GM18951 (cell line): ENCODE measurements around the gene CFAP47.
"Not testable (repeated sequence)": the region's sequence is repeated elsewhere in the genome, so short reads cannot be mapped to it uniquely, and the experiment has no call there.

ENCODE experiments used
- POLR2A ChIP-seq: IDR thresholded peaks from 4 replicates; pipeline ENCODE4 v1.6.1; 2011; ENCODE audit warnings: mild to moderate bottlenecking; ENCODE audit not compliant: insufficient read length, insufficient read depth; ENCODE audit errors: extremely low read depth
- in situ Hi-C: fragments of 300-500 bp; cut with MboI; formaldehyde crosslinking; loops from one replicate; pipeline ENCODE4 v1.12.0; 2022; ENCODE audit warnings: low sequenced_read_pairs, mixed read lengths, inconsistent platforms; ENCODE audit not compliant: unreplicated experiment

Gene CFAP47

DNA sequence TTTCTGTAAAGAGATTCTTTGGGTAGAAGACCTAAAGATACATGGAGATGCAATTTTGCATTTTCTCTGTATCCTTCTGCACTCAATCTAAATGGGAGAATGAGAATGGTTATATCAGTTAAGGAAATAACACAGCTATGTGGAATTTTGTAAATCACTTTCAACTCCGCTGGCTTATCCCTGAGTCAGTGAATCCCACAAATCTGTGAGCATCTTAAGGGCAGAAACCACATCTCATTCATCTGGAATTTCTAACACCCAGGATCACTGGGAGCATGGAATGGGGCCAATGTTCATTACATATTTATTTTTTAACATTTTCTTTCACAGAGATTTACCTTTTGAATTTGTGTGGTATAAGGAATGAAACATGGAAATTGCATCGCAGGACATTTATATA lies 167.8 kb downstream of the CFAP47 start:
- in situ Hi-C loops = no loop called here
- no peak for TF ChIP-seq POLR2A

DNA sequence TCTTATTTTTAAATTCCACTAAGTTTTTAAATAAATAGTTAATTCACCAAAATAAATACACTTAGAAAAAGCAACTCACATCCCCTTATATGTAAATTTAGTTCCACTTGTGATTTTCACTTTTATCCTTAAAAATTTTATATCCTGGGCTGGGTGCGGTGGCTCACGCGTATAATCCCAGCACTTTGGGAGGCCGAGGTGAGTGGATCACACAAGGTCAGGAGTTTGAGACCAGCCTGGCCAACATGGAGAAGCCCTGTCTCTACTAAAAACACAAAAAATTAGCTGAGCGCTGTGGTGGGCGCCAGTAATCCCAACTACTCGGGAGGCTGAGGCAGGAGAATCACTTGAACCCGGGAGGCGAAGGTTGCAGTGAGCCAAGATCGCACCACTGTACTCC lies 169.4 kb downstream of the CFAP47 start:
- in situ Hi-C loops = not testable (repeated sequence)

GRCh38 chrX:36102425-36102824 lies 182.9 kb downstream of the CFAP47 start:
- in situ Hi-C loops = no loop called here
- no peak for TF ChIP-seq POLR2A

DNA sequence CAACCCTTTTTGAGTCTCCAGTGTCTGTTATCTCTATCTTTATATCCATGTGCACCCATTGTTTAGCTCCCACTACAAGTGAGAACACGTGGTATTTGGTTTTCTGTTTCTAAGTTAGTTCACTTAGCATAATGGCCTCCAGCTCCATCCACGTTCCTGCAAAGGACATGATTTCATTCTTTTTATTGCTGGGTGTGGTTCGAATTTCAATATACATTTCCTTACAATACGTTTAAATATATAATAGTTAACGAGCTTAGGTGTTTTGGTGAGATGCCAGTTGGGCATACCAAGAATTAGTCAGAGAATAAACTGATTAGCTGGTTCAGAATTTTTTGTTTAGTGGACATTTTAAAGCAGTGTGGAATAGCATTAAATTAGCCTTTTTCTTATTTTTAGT lies 196.7 kb downstream of the CFAP47 start:
- no peak for TF ChIP-seq POLR2A
- in situ Hi-C loops = no loop called here

DNA sequence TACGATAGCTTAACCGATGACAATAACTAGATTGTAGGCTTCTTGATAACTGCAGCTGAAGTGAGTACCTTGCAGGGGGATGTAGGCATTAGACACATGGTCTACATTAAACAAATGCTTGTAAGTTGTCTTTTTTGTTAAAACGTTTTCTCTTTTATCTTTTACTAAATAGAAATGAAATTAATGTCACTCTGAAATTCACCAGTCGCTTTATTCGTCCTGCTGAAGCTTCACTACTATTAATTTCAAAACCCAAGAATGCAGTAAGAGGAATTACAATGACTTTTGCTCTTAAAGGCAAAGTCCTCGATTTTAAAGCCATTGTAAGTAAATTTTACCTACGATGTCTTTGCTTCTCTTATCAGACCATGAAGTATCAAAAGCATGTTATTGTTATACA lies 239.7 kb downstream of the CFAP47 start:
- in situ Hi-C loops = no loop called here

DNA sequence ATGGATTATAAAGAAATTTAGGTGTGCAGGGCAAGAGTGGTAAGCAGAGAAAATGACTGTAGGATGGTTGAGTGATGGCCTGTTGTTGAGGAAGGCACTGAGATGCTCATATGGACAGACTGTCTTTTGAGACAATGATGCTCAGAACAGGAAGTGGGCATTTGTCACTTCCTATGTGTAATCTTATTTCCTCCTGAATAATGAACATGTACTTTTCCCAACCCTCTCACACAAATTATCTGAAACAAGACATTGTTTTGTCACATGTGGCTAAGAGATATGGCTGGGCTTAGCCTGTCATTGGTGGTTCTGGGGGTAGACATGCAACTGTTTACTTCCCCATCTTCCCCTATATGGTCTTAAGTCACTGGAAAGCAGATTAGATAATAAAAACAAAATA lies 240.5 kb downstream of the CFAP47 start:
- TF ChIP-seq POLR2A = no peak
- in situ Hi-C loops = no loop called here

More for the DNA sequence above, 239.7 kb downstream of the CFAP47 start:
- TF ChIP-seq POLR2A = no peak

- TF ChIP-seq POLR2A = no peak
- in situ Hi-C loops = no loop called here
Observed at GRCh38 chrX:36198575-36198974, 279.0 kb downstream of the CFAP47 start.

GRCh38 chrX:36199928-36200327 lies 280.4 kb downstream of the CFAP47 start:
- in situ Hi-C loops = no loop called here
- TF ChIP-seq POLR2A = no peak

DNA sequence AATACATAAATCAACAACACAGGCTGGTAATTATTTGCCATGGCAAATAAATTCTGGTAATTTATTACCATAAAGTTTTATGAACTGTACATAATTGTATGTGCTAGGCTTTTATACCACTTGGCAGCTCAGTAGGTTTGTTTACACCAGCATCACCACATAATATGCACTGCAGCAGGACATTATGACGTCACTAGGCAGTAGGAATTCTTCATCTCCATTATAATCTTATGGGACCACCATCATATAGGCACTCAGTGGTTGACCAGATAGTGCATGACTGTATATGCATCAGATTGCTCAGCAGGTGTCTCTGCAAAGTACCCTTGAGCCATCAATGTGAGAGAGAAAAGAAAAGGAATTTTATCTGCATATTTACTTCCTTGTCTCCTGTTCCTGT lies 295.4 kb downstream of the CFAP47 start:
- in situ Hi-C loops = no loop called here
- no peak for TF ChIP-seq POLR2A

DNA sequence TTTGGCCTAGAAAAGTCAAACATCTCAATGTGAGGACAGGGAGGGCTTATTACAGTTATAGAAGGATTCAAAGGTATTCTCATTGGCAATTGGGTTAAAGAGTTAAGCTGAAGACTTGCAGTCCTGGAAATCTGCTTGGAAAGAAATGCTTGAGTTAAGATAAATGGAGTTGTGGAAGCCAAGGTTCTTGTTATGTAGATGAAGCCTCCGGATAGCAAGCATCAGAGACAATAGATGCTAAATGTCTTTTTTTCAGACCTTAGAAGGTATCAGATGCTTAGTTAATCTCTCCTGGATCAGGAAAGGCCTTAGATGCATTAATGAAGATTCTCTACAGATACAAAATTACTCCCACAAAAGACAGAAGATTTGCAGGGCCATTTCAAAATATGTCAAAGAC lies 299.3 kb downstream of the CFAP47 start:
- no peak for TF ChIP-seq POLR2A
- in situ Hi-C loops = no loop called here

GRCh38 chrX:36234840-36235528 lies 315.4 kb downstream of the CFAP47 start:
- in situ Hi-C loops = not testable (repeated sequence)

DNA sequence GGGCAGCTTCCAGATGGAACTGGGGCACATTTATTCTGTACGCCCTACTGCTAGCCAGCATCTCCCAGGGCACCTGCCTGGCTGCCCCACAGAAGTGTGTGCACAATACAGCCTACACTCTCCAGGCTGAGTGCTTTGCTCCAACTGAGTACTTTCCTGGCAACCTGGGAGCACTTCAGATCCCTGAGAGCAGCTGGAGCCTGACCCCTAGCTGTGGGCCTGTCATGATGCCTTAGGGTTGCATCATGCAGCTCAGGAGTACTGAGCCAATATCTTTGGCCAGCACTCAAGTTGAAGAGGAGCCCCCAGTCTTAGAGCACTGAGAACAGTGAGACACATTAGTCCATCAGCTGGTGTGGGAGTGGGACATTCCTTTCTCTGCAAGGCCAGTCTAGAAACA lies 321.9 kb downstream of the CFAP47 start:
- TF ChIP-seq POLR2A = no peak
- in situ Hi-C loops = no loop called here

- no peak for TF ChIP-seq POLR2A
- in situ Hi-C loops = no loop called here
Observed at GRCh38 chrX:36266155-36266554, 346.6 kb downstream of the CFAP47 start.

DNA sequence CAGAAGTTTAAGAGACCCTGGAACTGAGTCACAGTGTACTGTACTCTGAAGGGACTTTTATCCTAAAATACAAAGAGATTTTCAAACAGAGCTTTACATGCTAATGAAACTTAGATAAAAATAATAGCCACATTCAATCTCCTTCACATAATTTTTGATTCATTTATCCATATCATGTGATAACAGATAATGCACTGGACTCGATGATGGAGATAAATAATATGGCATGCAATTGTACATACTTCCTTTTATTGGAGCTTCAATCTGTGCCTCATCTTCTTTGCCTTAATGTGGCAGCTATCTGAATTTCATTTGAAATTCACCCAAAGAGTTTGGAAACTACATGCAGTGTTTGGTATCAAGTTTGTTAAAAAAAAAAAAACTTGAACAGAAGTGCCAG lies 390.6 kb downstream of the CFAP47 start:
- no peak for TF ChIP-seq POLR2A
- in situ Hi-C loops = no loop called here

DNA sequence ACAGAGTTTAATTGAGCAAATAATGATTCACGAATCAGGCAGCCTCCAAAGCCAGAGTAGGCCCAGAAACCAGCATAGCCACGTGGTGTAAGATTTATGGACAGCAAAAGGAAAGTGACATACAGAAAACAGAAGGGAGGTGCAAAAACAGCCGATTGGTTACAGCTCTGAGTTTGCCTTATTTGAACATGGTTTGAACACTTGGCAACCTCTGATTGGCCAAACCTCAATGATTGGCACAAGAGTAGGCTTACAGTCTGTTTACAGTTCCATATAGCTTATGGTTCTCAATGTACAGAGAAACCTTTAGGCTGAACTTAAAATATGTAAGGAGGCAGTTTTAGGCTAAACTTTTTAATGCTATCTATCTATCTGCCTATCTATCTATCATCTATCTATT lies 394.8 kb downstream of the CFAP47 start:
- in situ Hi-C loops = no loop called here
- TF ChIP-seq POLR2A = no peak
